Lower leg skin (tissue), 4 donors: ENCODE data around the gene YAP1. TPM values are rescaled to one million over a fixed set of nuclear protein-coding genes. Genes with fewer than 3 reads are reported as not detected.

Experiments used
- DNase-seq, 2 donors: peaks; one replicate each; pipeline ENCODE4 v3.0.0-alpha.2; 2019; ENCODE audit warnings: low spot score in 2 of 2
- H3K4me3 ChIP-seq: fragments of 200-600 bp; sonication (generic); 2 replicates; pipeline ENCODE4 v1.5.1; 2017; ENCODE audit warnings: mild to moderate bottlenecking, low read depth; ENCODE audit not compliant: poor library complexity, severe bottlenecking
- POLR2A ChIP-seq, 2 donors: fragments of 450-650 bp; IDR thresholded peaks; one replicate each; pipeline ENCODE4 v1.6.1; 2016 to 2017; ENCODE audit warnings: antibody characterized with exemption in 2 of 2, mild to moderate bottlenecking in 1 of 2, moderate library complexity in 1 of 2
- WGBS, 2 donors: methylation state at CpG; one replicate each; pipeline ENCODE4 v1.1.5; 2018; 5-methylcytosine and 5-hydroxymethylcytosine counted together
- intact Hi-C: fragments of 100-400 bp; cut with DNase I; formaldehyde crosslinking; loops from one replicate; pipeline ENCODE4 v1.15.0; 2023; ENCODE audit warnings: low total_unique reads
- total RNA-seq, 4 donors: library from RNA; depleted of rRNA; stranded (reverse); fragments of >200 nt; gene quantifications; one replicate each; pipeline ENCODE4 v1.1.0, GENCODE V29; 2016
- TF ChIP-seq, protein P1 (sequence below), 3 donors: fragments of 450-650 bp; IDR thresholded peaks; one replicate each; pipeline ENCODE4 v1.5.1; 2016; ENCODE audit warnings: antibody characterized with exemption in 3 of 3, mild to moderate bottlenecking in 3 of 3, moderate library complexity in 2 of 3

Gene YAP1
- total RNA-seq, 4 donors from 2014 or later = 164 to 241 (median 211) TPM

GRCh38 chr11:102139081-102139498, 28.8 kb downstream of the YAP1 start:
- WGBS, 2 donors = 15 to 19% methylated on average over 3 of the region's 3 CpGs
- DNase-seq = no peak
- intact Hi-C loops = no loop called here
- TF ChIP-seq, protein P1, sequence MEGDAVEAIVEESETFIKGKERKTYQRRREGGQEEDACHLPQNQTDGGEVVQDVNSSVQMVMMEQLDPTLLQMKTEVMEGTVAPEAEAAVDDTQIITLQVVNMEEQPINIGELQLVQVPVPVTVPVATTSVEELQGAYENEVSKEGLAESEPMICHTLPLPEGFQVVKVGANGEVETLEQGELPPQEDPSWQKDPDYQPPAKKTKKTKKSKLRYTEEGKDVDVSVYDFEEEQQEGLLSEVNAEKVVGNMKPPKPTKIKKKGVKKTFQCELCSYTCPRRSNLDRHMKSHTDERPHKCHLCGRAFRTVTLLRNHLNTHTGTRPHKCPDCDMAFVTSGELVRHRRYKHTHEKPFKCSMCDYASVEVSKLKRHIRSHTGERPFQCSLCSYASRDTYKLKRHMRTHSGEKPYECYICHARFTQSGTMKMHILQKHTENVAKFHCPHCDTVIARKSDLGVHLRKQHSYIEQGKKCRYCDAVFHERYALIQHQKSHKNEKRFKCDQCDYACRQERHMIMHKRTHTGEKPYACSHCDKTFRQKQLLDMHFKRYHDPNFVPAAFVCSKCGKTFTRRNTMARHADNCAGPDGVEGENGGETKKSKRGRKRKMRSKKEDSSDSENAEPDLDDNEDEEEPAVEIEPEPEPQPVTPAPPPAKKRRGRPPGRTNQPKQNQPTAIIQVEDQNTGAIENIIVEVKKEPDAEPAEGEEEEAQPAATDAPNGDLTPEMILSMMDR (IDR thresholded peaks at IDR 0.05) = no peak
- no peak for TF ChIP-seq POLR2A (IDR thresholded peaks at IDR 0.05)
- no peak overlapping the region for H3K4me3 ChIP-seq

DNA sequence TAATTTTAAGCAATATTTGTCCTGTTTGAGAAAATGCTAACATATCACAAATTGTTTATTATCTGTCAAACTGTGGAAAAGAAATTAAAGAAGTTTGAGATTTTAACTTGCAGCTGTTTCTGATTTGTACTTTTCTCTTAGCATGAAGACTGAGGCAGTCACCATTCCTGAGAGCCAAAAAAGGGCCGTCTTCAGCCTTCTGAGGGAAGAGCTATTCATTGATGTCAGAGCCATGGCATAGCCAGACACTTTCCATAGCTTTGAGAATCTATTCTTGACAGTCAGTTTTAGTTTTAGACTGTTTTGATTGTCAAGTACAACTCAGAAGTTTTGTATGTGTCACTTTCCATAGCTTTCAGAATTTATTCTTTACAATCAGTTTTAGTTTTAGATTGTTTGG, 32.1 kb downstream of the YAP1 start:
- 33 to 34% methylated on average over 1 of the region's 1 CpG for WGBS, 2 donors
- no peak overlapping the region for H3K4me3 ChIP-seq
- DNase-seq = no peak
- no peak for TF ChIP-seq POLR2A (IDR thresholded peaks at IDR 0.05)
- TF ChIP-seq, protein P1 (IDR thresholded peaks at IDR 0.05) = no peak
- intact Hi-C loops = no loop called here

- DNase-seq = no peak
- TF ChIP-seq, protein P1 (IDR thresholded peaks at IDR 0.05) = no peak
- TF ChIP-seq POLR2A (IDR thresholded peaks at IDR 0.05) = no peak
- intact Hi-C loops = no loop called here
- no peak overlapping the region for H3K4me3 ChIP-seq
- 53 to 69% methylated on average over 1 of the region's 1 CpG for WGBS, 2 donors
These were observed 33.6 kb downstream of the YAP1 start for GRCh38 chr11:102143867-102144266.

GRCh38 chr11:102144357-102145355, 34.4 kb downstream of the YAP1 start:
- intact Hi-C loops = no loop called here
- H3K4me3 ChIP-seq = no peak overlapping the region
- 31 to 32% methylated on average over 4 of the region's 4 CpGs for WGBS, 2 donors
- no peak for TF ChIP-seq POLR2A (IDR thresholded peaks at IDR 0.05)
- TF ChIP-seq, protein P1 (IDR thresholded peaks at IDR 0.05) = no peak
- DNase-seq = no peak

GRCh38 chr11:102147015-102147414, 36.8 kb downstream of the YAP1 start:
- TF ChIP-seq POLR2A (IDR thresholded peaks at IDR 0.05) = no peak
- TF ChIP-seq, protein P1 (IDR thresholded peaks at IDR 0.05) = no peak
- no peak overlapping the region for H3K4me3 ChIP-seq
- DNase-seq = no peak
- WGBS, 2 donors = 69 to 71% methylated on average over 4 of the region's 4 CpGs
- intact Hi-C loops = no loop called here
